Spleen (tissue), 7 donors: ENCODE measurements around the gene GSE1.
"Not testable (repeated sequence)": the region's sequence is repeated elsewhere in the genome, so short reads cannot be mapped to it uniquely, and the experiment has no call there.

ENCODE experiments used
- CTCF ChIP-seq, 11 experiments: fragments of 200-600 bp in 7 of 11; fragments of 450-650 bp in 4 of 11; sonication (generic) in 4 of 11; IDR thresholded peaks in 8 of 11; conservative IDR thresholded peaks in 3 of 11; 1 replicate in 7 of 11; 2 replicates in 4 of 11; pipeline versions ENCODE4 v1.4.0 to v1.8.0; 2016 to 2021; ENCODE audit warnings: antibody characterized with exemption in 11 of 11, inconsistent platforms in 4 of 11, mild to moderate bottlenecking in 1 of 11
- POLR2A ChIP-seq, 3 donors: fragments of 450-650 bp; IDR thresholded peaks; one replicate each; pipeline ENCODE4 v1.5.1; 2017; ENCODE audit warnings: antibody characterized with exemption in 3 of 3, mild to moderate bottlenecking in 1 of 3
- donor health status: DM: no; HTN: no; CAD: no; lungs with moderate emphysema.
- donor health status: DM: no; HTN: no; CAD: no.
- donor health status: DM: no; HTN: no; CAD: no.

GRCh38 chr16:85592277-85592676 is 20.8 kb upstream of the GSE1 start:
- not testable (repeated sequence) for TF ChIP-seq CTCF (IDR thresholded peaks at IDR 0.05 in 8 of 11, conservative IDR thresholded peaks at IDR 0.05 in 3 of 11); POLR2A (IDR thresholded peaks at IDR 0.05)
